A673 (cell line): ENCODE data around the gene COL8A1. TPM values are rescaled to one million over a fixed set of nuclear protein-coding genes. Genes with fewer than 3 reads are reported as not detected.

ENCODE experiments used
- BruUV-seq: library from RNA; stranded (reverse); fragments of 400-500 nt; replicated peaks from 2 replicates; lab custom pipeline; 2021; lab: Mats Ljungman, UMichigan
- CTCF ChIA-PET: fragments of 300-600 bp; sonication (Branson Sonifier 250); formaldehyde crosslinking; loops from one replicate; lab custom pipeline; 2022; ENCODE audit warnings: antibody characterized with exemption; lab: Charles Lee
- POLR2A ChIA-PET: fragments of 300-600 bp; sonication (Branson Sonifier 250); formaldehyde crosslinking; loops from one replicate; lab custom pipeline; 2022; ENCODE audit warnings: antibody characterized with exemption; ENCODE audit not compliant: low non-redundant PET; lab: Charles Lee
- DNase-seq: peaks from one replicate; pipeline ENCODE4 v3.0.0-alpha.2; 2015; ENCODE audit warnings: low spot score
- H3K27ac ChIP-seq: fragments of 200-600 bp; sonication (generic); 2 replicates; pipeline ENCODE4 v1.5.1; 2016; ENCODE audit warnings: mixed run types, low read depth, mild to moderate bottlenecking, mixed read lengths, antibody characterized with exemption, low read length; ENCODE audit not compliant: poor library complexity, severe bottlenecking
- H3K27me3 ChIP-seq: fragments of 200-600 bp; sonication (generic); replicated peaks from 2 replicates; pipeline ENCODE4 v1.6.1; 2017; ENCODE audit warnings: mixed run types, low read depth, mild to moderate bottlenecking, mixed read lengths, antibody characterized with exemption, low read length; ENCODE audit not compliant: insufficient read depth, poor library complexity
- H3K36me3 ChIP-seq: fragments of 200-600 bp; sonication (generic); 2 replicates; pipeline ENCODE4 v1.6.1; 2016; ENCODE audit warnings: mixed run types, mild to moderate bottlenecking, mixed read lengths, antibody characterized with exemption, low read length; ENCODE audit not compliant: insufficient read depth, poor library complexity, severe bottlenecking
- H3K4me1 ChIP-seq: fragments of 200-600 bp; sonication (generic); 2 replicates; pipeline ENCODE4 v1.6.1; 2017; ENCODE audit warnings: mixed run types, mild to moderate bottlenecking, mixed read lengths, antibody characterized with exemption, low read length; ENCODE audit not compliant: insufficient read depth, poor library complexity, severe bottlenecking
- H3K4me3 ChIP-seq: fragments of 200-600 bp; sonication (generic); 2 replicates; pipeline ENCODE4 v1.5.1; 2016; ENCODE audit warnings: low read depth, mixed run types, mild to moderate bottlenecking, mixed read lengths, low read length; ENCODE audit not compliant: poor library complexity, severe bottlenecking
- H3K9me3 ChIP-seq: fragments of 200-600 bp; sonication (generic); 2 replicates; pipeline ENCODE4 v1.6.1; 2016; ENCODE audit warnings: mixed run types, low read depth, mild to moderate bottlenecking, mixed read lengths, antibody characterized with exemption, low read length; ENCODE audit not compliant: poor library complexity, severe bottlenecking
- CTCF ChIP-seq: fragments of 300-800, 200-600 bp; sonication (generic); conservative IDR thresholded peaks from 2 replicates; pipeline ENCODE4 v1.5.1; 2017; ENCODE audit warnings: low read depth, mild to moderate bottlenecking, antibody characterized with exemption, low read length, moderate library complexity, mixed read lengths
- EZH2 ChIP-seq: fragments of 200-600 bp; sonication (generic); IDR thresholded peaks from 2 replicates; pipeline ENCODE4 v1.6.1; 2017; ENCODE audit warnings: borderline replicate concordance, low read depth, mild to moderate bottlenecking, mixed read lengths, antibody characterized with exemption, low read length; ENCODE audit not compliant: poor library complexity, severe bottlenecking
- intact Hi-C: fragments of 100-400 bp; cut with micrococcal nuclease; formaldehyde crosslinking; loops from one replicate; pipeline ENCODE4 v1.10.0; 2022; ENCODE audit not compliant: unreplicated experiment
- total RNA-seq: library from RNA; stranded (reverse); gene quantifications from 2 replicates; pipeline ENCODE4 v1.2.3, GENCODE V29; 2021

The COL8A1 gene
- total RNA-seq, 1 experiment from 2014 or later: 2.5 TPM

GRCh38 chr3:99714146-99714545 lies 75.8 kb downstream of the COL8A1 start:
- intact Hi-C loops: no loop called here
- ChIA-PET POLR2A (no interaction called here), CTCF (no interaction called here)
- Histone ChIP-seq H3K27me3 (no peaks in the 10 kb centered on the region), H3K4me1 (no peaks in the 10 kb centered on the region), H3K36me3 (no peaks in the 10 kb centered on the region), H3K9me3 (no peaks in the 10 kb centered on the region), H3K4me3 (no peak overlapping the region), H3K27ac (no peak overlapping the region)
- BruUV-seq: no TSS peak
- DNase-seq: no peak
- TF ChIP-seq CTCF (no peak), EZH2 (no peak)

GRCh38 chr3:99714575-99714974 lies 76.2 kb downstream of the COL8A1 start:
- DNase-seq: no peak
- Histone ChIP-seq H3K36me3 (no peaks in the 10 kb centered on the region), H3K4me1 (no peaks in the 10 kb centered on the region), H3K4me3 (no peak overlapping the region), H3K27me3 (no peaks in the 10 kb centered on the region), H3K27ac (no peak overlapping the region), H3K9me3 (no peaks in the 10 kb centered on the region)
- BruUV-seq: no TSS peak
- CTCF ChIA-PET: no interaction called here
- intact Hi-C loops: no loop called here
- TF ChIP-seq EZH2 (no peak), CTCF (no peak)
- POLR2A ChIA-PET: no interaction called here

- POLR2A ChIA-PET: no interaction called here
- CTCF ChIA-PET: no interaction called here
- no peaks in the 10 kb centered on the region for H3K27me3 ChIP-seq
- H3K36me3 ChIP-seq: no peaks in the 10 kb centered on the region
- peak; percentile 66 for DNase-seq
- H3K9me3 ChIP-seq: no peaks in the 10 kb centered on the region
- H3K4me3 ChIP-seq: no peak overlapping the region
- H3K27ac ChIP-seq: no peak overlapping the region
- TF ChIP-seq CTCF (no peak), EZH2 (no peak)
- intact Hi-C loops: no loop called here
- H3K4me1 ChIP-seq: no peaks in the 10 kb centered on the region
- no TSS peak for BruUV-seq
These were observed 78.1 kb downstream of the COL8A1 start for GRCh38 chr3:99716463-99716995.
